Activated naive CD4-positive, alpha-beta T cell treated with Interleukin-2 at 50 U/mL for 16 hours (primary cell): Measurements from ENCODE around the gene ENTPD8.
"Not testable (repeated sequence)": the region's sequence is repeated elsewhere in the genome, so short reads cannot be mapped to it uniquely, and the experiment has no call there.

Source experiments
- DNase-seq: peaks from one replicate; pipeline ENCODE4 v3.0.0-alpha.2; 2020

The ENTPD8 gene

DNA sequence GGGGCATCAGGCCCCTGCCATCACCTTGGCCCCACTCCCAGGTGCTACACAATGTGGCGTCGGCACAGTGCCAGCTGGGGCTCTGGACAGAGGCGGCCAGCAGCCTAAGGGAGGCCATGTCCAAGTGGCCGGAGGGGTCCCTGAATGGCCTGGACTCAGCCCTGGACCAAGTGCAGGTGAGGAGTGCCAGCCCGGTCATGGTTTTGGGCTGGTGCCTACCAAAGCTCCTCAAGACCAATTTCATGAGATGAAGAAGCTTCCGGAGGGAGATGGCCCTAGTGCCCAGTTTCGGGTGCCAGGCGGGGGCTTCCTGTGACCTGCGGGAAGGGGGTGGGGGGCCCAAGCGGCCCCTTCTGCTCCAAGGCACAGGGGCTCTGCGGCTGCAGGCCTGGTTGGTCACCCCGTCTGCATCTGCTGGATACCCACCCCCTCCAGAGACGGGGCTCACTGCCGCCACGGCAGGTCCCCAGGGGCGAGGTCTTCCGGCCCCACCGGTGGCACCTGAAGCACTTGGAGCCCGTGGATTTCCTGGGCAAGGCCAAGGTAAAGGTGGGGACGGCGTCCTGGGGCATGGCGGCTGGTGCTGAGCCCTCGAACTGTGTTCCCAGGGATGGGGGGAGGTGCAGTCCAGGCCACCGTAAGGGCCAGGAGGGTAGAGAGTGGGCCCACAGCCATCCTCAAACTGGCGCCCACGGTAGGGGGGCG is 12.2 kb downstream of the ENTPD8 start:
- no peak for DNase-seq

DNA sequence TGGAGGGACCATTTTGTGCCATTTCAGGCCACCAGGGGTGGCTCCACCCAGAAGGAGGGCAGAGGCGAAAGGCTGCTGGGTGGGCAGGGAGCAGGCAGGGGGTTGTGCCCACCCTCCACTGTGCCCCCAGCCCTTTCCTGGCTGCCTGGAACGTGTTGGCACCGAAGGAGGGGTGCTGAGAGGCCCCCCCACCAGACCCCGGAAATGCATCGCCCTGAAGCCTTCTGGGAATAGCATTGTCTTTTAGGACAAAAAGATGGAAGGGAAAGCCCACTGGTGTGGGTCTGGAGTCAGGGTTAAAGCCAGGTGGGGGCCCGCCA is 12.9 kb downstream of the ENTPD8 start:
- no peak for DNase-seq

DNA sequence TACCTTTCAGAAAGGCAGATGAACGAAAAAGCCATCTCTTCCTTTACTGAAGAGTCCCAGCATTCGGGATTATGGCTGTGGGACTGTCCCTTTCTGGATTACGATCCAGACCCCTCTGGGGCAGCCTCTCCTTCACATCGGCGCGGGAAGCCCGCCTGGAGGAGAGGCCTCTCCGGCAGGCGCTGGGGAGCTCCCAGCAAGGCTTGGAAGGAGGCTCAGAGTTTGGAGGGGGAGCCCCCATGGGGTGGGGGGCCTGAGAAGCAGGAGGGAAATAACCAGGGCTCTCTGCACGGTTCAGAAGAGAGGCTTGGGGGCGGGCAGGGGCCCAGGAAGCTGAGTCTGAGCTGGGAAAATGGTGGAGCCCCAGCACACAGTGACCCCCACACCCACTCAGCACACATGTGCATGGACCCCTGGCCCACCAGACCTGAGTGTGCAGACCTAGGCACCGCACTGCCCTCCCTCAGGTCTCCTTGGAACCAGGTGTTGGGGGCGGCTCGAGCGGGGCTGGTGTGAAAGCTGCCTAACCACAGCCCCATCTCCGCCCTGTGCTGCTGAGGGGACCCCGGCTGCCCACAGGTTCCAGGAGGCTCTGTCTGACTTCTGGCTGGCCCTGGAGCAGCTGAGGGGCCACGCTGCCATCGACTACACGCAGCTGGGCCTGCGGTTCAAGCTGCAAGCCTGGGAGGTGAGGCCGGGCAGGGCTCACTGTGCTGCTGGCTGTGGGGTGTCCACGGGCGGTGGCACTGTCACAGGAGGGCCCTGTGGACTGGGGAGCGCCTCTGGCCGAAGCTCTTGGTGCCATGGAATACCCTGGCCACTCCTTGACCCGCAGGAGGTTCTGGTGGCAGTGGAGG is 13.5 kb downstream of the ENTPD8 start:
- DNase-seq = no peak

DNA sequence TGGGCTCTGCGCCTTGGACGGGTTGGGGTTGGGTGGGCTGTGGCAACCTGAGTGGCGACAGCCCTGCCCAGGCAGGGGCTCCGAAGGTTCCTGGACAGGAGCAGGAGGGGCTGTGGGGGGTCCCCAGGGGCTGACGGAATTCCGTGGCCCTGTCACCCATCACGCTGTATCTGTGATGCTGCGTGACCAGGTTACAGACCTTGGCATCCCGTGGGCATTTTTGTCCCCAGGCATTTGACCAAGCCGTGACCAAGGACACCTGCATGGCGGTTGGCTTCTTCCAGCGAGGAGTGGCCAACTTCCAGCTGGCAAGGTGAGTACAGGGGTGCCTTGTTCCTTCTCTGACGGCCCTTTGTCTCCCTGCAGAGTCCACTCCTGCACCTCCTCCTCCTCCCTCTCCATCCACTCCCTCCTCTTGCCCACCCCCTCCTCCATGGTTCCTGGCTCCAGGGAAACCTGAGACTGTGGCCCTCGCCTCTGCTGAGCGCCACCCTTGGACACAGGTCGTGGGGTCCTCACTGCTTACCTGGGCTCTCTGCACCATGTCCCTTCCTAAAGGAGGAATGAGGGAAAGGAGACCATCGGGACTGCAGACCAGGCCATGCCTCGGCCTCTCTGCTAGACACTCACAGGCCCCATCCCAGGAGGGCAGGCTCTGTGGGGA is 15.0 kb downstream of the ENTPD8 start:
- DNase-seq = no peak

DNA sequence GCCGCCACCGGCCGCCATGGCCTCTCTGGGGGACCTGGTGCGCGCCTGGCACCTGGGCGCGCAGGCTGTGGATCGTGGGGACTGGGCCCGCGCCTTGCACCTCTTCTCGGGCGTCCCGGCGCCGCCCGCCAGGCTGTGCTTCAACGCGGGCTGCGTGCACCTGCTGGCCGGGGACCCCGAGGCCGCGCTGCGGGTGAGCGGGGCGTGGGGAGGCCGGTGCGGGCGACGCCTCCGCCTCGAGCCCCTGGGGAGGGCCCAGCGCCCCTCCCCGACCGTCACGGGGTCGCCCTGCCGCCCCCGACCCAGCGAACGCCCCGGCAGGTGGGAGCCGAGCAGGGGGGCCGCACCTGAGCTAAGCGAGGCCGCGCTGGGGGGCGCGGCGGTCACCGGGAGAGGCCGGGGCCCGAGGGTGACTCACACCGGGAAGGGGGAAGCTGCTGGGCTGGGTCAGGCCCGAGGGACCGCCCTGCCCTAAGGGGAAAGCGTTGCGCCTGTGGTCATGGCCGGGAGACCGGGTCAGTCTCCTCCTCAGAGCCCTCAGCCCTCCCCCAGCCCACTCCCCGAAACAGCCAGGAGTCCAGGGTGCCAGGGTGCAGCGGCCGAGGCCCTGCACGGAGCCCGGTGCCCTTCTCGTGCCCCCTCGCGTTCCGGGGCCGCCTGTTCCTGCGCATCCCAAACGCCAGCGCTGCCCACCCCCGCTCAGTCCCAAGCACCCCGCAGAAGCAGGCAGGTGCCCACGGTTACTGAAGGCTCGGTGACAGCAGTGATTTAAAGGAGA is 17.5 kb downstream of the ENTPD8 start:
- DNase-seq = no peak

DNA sequence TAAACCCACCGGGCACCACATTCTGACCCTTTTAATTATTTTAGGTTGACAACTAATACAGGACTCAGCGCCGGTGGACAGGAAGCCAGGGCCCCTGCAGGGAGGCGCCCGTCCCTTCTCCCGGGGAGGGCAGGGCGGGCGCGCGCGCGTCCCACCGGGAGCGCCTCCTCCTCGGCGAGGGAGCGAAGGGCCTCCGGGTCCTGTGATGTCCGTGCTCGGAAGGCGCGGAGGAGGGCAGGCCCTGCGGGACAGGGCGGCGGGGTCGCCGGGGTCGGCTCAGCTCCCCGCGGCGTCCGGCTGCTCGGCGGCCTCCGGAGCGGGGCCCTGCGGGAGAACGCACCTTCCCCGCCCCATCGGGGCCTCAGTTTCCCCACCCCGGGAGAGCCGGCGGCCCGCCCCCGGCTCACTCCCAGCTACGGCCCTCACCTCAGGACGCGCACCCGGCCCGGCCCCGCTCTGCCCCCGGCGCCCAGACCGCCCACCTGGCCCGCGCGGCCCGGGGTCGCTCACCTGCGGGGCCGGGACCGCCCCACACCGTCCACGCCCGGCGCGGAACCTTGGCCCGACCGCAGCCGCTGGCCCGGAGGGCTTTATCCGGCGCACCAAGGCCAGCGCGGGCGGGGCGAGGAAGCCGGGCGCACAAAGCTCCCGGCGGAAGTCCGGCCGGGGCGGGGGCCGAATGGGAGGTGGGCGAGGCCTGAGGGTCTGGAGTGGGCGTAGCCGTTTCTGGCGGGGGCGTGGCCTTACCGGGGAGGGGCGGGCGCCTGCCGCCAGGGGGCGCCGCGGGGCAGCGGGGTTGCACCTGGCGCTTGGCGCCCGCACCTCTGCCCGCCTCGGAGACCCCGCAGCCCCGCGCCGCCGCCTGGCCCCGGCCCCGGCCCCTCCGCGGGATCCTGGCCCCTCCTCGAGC is 18.3 kb downstream of the ENTPD8 start, which contains the start of the genes EXD3 and NOXA1:
Gene EXD3 (minus strand): TSS at position 559 of the 910 bp plus-strand sequence. CDS start 27,805 bp downstream, outside the sequence.
Gene NOXA1 (plus strand): TSS at position 790 of the 910 bp plus-strand sequence. CDS start 137 bp downstream, outside the sequence.
- peak; percentile 93 for DNase-seq

DNA sequence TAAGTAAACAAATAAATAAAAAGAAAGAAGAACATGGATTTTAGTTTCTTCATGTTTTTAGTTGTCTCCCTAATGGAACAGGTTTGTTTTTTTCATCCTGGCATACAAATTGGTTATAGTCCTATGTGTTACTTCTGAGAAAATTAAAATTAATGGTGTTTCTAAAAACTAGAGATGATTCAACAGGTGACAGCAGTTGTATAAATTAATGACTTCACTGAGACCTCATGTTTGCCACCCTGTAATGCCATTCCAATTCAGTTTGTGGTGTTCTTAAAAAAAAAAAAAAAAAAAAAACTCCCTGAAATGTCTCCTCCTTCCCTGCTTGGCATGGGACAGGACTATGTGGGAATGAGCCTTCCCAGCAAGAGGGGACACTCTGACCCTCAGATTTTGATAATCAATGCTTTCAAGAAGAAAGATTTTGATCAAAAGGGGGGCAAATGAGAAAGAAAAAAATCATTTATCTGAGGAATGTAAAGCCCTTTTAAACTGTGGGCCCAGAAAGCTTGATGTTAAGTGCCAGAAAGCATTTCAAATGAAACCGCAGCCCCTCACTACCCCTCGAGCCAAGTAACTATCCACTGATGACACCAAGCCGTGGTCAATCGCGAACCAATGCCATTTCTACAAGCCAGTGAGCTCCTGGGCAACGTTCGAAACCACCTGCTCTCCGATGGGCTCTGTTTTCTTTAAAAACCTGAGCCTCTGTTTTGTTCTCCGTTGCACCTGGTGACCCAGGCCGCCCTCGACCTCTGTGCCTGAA is 19.1 kb downstream of the ENTPD8 start:
- DNase-seq = no peak

DNA sequence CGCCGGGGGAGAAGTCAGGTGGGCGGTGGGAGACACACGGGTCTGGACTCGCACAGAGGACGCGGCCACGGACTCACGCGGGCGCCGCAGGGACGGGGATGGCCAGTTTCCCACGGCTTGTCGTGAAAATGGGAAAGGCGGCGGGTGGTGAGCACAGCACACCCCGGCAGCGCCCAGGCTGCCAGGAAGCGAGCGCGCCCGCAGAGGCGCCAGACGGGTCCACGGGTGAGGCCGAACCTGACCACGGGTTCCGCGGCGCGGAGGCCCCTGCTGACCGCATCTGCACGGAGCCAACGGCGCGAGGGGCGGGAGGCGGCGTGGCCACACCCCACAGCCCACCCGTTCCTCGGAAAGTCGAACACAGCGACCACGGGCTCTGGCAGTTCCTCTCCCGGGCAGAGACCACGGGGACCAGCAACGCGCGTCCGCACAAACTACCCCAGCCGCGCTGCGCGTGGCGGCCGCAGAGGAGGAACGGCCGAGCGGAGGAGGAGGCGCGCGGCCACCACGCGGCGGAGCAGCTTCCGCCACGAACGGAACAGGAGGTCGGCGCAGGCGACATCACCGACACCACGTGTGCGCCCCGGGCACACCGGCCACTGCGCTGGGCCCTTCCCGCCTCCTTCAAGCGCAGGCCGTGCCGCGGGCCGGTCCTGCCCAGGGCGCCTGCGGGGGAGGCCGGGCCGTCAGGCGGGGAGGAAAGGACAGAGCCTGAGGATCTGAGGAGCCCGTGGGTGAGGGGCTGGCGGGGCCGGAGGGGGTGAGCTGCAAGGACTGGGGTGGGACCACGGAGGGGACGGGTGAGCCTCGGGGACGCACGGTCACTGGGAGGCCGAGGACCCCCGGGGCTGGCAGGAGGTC is 23.8 kb downstream of the ENTPD8 start:
- no peak for DNase-seq

DNA sequence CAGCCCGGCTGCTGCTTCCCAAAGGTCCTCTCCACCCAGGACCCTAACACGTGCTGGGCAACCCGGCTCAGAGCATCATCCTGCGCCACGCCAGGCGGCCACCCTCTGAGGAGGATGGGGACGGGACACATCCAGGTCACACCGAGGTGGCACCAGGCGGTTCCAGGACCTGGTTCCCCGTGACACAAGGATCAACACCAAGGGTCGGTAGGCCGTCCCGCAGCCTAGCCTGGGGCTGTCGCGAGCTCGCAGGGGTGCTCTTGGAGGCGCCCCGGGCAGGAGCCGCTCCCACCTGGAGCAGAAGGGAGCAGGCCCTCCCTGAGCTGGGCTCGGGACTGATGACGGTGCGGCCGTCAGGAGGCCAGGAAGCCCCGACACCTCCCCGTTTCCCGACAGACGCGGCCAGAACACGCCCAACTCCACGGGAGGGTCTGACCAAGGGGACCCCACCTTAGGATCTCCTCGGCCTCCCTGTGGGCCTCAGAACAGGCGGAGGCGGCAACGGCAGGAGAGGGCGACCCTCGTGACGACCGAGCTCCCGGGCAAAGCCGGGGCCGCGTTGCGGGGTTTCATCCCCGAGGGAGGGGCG is 24.5 kb downstream of the ENTPD8 start:
- no peak for DNase-seq

DNA sequence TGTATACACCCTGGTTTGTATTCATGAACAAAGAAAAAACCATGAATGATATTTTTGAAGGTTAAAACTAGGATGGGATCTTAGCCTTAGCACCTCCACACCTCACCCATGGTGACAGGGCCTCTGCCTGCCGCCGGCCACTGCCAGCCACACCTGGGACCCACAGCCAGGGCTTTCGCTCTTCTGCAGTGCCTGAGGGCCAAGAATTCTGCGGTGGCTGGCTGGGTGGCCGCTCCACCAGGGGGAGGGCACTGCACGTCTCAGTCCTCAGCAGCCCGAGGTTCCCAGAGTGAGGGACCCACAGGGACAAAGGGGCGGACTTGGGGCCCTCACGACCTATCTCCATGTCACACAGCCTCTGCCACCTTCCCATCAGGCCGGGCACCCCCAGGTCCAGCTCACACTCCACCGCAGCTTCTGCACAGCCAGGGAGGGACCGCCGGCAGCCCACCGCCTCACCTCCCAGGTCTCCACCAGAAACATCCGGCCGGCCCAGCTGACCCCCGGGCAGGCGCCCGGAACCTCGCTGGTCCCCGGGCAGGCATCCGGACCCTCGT is 25.1 kb downstream of the ENTPD8 start:
- no peak for DNase-seq

DNA sequence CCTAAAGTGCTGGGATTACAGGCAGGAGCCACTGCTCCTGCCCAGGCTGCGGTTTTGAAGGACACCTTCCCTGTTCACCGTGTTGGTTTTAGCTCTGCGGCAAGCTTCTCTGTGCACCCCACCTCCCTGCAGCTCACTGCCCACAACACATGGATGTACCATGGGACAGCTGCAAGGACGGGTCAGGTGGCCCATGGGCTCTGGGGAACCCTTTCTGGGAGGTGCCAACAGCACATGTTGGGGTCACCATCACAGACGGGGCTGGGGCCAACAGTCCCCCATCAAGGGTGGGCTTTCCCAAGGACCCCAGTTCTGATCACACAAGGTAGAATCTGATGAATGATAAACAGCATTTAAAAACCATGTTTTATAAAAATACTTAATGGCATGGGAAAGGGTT is 25.7 kb downstream of the ENTPD8 start:
- no peak for DNase-seq

DNA sequence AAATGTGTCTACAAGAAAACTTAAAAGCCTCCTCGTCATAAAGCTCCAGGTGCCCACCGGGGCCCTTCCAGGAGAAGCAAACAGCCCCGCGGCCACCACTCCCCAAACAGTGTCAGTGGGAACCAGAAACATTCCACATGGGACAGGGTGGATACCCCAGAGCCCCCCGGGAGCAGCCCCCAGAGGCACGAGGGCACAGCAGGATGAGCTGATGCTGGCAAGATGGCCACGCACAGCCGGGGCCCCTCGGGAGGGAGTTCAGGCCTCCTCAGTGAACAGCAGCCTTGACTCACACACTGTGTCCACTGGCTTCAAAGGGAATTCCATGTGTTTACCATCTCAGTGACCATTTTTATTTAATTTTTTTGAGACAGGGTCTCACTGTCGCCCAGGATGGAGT is 28.7 kb downstream of the ENTPD8 start:
- DNase-seq = no peak

DNA sequence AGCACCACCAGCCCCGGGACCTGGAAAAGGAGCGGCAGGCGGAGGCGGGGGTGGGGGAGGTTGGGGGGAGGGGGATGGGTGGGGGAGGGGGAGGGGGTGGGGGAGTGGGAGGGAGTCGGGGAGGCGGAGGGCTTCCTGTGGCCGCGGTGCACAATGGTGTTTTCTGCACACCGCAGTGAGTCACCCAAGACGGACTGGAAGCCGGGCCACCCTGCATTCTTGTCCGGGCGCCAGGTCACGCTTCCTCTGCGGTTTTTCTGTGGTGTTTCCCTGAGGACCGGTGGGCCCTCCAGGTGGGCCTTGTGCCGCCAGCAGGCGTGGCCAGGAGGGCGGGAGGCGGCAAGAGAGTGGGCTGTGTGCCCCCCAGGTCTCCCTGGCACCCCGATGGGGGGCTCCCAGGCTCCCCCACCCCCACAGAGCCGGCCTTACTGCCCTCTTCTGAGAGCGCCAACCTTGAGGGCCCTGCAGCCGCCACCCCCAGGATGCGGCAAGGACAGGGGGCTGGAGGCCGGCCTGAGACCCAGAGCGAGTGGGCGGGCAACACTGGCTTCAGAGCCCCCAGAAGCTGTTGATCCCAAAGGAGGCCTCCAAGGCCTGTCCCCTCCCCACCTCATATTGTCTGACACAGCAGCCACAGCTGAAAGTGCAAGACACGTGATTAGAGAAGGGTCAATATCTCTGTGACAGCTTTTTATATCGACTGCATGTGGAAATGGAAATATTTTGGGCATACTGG is 29.3 kb downstream of the ENTPD8 start:
- peak; percentile 40 for DNase-seq

DNA sequence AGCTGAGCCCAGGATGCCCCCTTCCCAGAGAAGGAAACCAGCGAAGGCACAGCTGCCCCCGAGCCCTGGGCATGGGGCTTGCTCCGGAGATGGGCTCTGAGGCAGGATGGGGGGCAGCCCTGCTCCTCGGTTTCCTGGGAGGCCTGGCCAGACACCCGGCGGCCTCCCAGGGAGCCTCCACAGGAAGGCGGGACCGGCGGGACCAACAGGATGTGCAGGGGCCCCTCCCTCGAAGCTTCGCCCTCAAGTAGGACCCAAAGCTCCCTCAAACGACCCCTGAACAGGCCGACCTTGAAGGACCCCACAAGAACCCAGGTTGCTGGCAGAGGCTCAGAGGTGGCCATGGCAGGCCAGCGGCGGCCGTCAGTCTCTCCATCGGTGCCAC is 29.9 kb downstream of the ENTPD8 start:
- no peak for DNase-seq

DNA sequence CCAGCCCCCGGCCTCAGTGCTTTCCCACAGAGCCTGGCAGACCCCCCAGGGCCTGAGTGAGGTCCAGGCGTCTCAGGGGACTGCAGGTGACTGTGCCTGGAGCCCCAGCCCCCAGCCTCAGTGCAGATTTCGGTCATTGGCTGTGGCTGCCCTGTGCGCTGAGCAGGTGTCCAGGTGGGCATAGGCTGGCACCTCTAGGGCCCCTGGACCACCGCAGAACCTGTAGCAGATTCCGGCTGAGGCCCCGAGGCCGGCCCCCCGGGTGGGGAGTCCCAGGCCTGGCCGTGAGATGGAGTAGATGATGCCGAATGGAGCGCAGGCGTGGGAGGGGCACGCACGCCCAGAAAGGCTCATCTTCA is 30.3 kb downstream of the ENTPD8 start:
- DNase-seq = no peak

DNA sequence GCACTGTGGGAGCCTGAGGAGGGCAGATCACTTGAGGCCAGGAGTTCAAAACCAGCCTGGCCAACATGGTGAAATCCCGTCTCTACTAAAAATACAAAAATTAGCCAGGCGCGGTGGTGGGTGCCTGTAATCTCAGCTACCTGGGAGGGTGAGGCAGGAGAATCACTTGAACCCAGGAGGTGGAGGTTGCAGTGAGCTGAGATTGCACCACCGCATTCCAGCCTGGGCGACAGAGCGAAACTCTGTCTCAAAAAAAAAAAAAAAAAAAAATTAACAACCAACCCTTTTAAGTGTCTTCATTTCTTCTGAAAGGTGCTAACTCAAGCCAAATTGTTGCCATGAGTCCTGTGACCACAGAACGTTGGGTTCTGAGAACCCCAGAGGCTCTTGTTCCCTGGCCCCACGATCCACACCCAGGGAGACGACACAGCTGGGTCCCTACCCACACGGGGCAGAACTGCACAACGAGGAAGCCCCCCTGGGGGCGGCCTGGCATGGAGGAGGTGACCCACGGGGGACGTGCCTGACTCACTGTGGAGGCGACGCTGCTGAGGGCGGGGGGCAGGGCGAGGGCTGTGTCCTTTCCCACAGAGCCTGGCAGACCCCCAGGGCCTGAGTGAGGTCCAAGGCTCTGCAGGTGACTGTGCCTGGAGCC is 30.8 kb downstream of the ENTPD8 start:
- DNase-seq = not testable (repeated sequence)

DNA sequence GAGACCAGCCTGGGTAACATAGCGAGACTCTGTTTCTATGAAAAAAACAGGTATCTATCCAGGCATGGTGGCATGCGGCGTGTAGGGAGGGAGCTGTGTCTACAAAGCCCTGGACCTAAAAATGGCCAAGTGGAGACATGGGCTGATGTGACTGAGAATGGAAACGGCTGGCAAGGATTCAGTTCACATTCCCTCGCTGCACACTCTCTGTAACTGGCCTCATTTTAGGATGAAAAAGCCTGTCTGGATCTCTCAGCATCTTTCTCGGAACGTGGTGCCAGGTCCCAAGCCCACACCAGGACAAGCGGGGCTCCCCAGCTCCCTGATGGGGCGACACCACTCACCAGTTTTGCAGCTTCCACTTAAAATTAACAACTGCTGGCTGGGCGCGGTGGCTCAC is 31.6 kb downstream of the ENTPD8 start:
- no peak for DNase-seq
